A673 (cell line): ENCODE measurements around the gene MYO19.

Experiments
- EZH2 ChIP-seq: fragments of 200-600 bp; sonication (generic); IDR thresholded peaks from 2 replicates; pipeline ENCODE4 v1.6.1; 2017; ENCODE audit warnings: borderline replicate concordance, low read depth, mild to moderate bottlenecking, mixed read lengths, antibody characterized with exemption, low read length; ENCODE audit not compliant: poor library complexity, severe bottlenecking
- TF ChIP-seq, protein P1 (sequence below): fragments of 300-800, 200-600 bp; sonication (generic); conservative IDR thresholded peaks from 2 replicates; pipeline ENCODE4 v1.5.1; 2017; ENCODE audit warnings: low read depth, mild to moderate bottlenecking, antibody characterized with exemption, low read length, moderate library complexity, mixed read lengths

DNA sequence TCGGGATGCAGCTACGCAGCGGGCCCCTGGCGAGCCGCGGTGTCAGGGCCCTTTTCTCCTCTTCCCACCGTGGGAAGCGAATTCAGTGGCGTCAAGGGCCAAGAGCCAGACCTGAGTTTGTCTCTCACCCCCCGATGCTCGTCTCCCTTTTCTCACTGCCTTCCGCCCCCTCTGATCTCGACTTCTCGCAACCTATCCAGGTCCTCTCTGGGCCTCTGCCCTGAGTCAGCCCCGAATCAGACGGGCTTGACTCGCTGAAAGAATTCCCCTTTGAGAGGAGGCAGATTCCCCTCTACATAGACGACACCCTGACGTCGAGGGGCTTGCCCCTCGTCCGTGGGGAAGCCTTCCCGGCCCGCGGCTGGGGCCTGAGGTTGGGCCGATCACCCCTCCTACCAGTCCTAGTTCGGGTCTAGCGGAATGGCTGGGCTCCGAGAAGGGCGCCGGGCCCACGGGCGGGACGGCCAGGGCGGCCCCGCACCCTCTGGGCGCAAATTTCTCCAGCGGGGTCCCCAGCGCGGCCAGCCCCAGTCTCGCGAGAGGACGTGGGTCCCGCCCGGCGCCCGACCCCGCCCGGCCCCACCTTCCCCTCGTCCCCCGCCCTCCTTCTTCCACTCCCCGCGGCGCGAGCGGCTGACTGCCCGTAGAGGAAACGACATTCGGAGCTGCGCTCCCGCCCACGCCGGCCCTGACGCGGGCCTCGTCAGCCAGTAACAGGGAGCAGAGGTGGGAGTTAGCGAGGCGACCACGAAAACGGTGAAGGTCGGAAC lies 9.8 kb upstream of the MYO19 start, which contains the start of gene GGNBP2:
- TF ChIP-seq, protein P1, sequence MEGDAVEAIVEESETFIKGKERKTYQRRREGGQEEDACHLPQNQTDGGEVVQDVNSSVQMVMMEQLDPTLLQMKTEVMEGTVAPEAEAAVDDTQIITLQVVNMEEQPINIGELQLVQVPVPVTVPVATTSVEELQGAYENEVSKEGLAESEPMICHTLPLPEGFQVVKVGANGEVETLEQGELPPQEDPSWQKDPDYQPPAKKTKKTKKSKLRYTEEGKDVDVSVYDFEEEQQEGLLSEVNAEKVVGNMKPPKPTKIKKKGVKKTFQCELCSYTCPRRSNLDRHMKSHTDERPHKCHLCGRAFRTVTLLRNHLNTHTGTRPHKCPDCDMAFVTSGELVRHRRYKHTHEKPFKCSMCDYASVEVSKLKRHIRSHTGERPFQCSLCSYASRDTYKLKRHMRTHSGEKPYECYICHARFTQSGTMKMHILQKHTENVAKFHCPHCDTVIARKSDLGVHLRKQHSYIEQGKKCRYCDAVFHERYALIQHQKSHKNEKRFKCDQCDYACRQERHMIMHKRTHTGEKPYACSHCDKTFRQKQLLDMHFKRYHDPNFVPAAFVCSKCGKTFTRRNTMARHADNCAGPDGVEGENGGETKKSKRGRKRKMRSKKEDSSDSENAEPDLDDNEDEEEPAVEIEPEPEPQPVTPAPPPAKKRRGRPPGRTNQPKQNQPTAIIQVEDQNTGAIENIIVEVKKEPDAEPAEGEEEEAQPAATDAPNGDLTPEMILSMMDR = no peak
- TF ChIP-seq EZH2 = no peak
